Activated CD4-positive, alpha-beta T cell treated with anti-CD3 and anti-CD28 coated beads, Interleukin-2, amount 10 ng/mL, durations not matched to agents 24 days and 14 days (primary cell): ENCODE measurements around the gene TBC1D16. TPM values are rescaled to one million over a fixed set of nuclear protein-coding genes. Genes with fewer than 3 reads are reported as not detected.

ENCODE experiments used
- DNase-seq: peaks from one replicate; pipeline ENCODE4 v3.0.0; 2022
- H3K27ac Mint-ChIP-seq: one replicate; pipeline ENCODE4 v1.8.0; 2022; ENCODE audit warnings: mild to moderate bottlenecking, mixed read lengths
- H3K27me3 Mint-ChIP-seq: one replicate; pipeline ENCODE4 v1.8.0; 2022; ENCODE audit warnings: mixed read lengths
- H3K36me3 Mint-ChIP-seq: one replicate; pipeline ENCODE4 v1.8.0; 2022; ENCODE audit warnings: low read depth, mild to moderate bottlenecking, mixed read lengths
- H3K4me1 Mint-ChIP-seq: one replicate; pipeline ENCODE4 v1.8.0; 2021; ENCODE audit warnings: mixed read lengths
- H3K4me3 Mint-ChIP-seq: one replicate; pipeline ENCODE4 v1.8.0; 2022; ENCODE audit warnings: mild to moderate bottlenecking, moderate library complexity, mixed read lengths
- H3K9me3 Mint-ChIP-seq: one replicate; pipeline ENCODE4 v1.8.0; 2021; ENCODE audit warnings: mixed read lengths
- intact Hi-C: fragments of 100-400 bp; cut with micrococcal nuclease; formaldehyde crosslinking; loops from one replicate; pipeline ENCODE4 v1.15.1; 2023
- total RNA-seq: library from RNA; stranded (reverse); gene quantifications from 2 replicates; pipeline ENCODE4 v1.2.3, GENCODE V29; 2022

TBC1D16 gene
- total RNA-seq, 1 donor from 2014 or later: 1.4 TPM

GRCh38 chr17:79988185-79988971, 47.3 kb downstream of the TBC1D16 start:
- intact Hi-C loops: no loop called here
- Mint-ChIP-seq H3K36me3 (no peaks in the 10 kb centered on the region), H3K9me3 (no peaks in the 10 kb centered on the region), H3K4me1 (peaks cover 16% of the 10 kb centered on the region), H3K4me3 (no peak overlapping the region), H3K27ac (no peak overlapping the region), H3K27me3 (peaks cover 6% of the 10 kb centered on the region)
- DNase-seq: no peak

- Mint-ChIP-seq H3K36me3 (no peaks in the 10 kb centered on the region), H3K27ac (no peak overlapping the region), H3K4me3 (no peak overlapping the region), H3K27me3 (peaks cover 6% of the 10 kb centered on the region), H3K9me3 (no peaks in the 10 kb centered on the region), H3K4me1 (peaks cover 11% of the 10 kb centered on the region)
- intact Hi-C loops: no loop called here
- no peak for DNase-seq
Observed at GRCh38 chr17:79987935-79988184, 47.8 kb downstream of the TBC1D16 start.

DNA sequence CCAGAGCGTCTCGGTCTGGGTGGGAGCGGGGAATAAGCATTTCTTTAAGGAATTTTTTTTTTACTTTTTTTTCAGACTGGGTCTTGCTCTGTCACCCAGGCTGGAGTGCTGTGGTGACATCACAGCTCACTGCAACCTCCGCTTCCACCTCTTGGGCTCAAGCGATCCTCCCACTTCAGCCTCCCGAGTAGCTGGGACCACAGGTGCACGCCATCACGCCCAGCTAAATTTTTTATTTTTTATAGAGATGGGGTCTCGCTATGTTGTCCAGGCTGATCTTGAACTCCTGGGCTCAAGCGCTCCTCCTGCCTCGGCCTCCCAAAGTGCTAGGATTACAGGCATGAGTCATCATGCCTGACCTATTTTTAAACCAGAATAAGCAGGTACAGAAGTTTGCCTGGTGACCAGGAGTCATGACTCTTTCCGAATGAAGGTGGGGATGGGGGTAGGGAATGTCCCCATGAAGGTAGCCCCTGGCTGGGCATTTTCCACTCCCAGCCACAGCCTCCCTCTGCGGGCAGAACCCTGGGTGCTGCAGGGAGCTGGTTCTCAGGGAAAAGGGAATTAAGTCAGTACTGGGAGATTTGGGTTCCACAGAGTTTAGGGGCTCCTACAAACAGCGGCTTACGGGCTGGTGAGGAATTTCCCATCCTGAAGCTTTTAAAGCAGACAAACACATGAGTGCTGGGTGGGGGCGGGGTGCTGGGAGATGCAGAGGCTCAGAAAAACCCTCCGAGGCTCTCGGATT, 48.3 kb downstream of the TBC1D16 start:
- no peak overlapping the region for H3K27ac Mint-ChIP-seq
- no peaks in the 10 kb centered on the region for H3K36me3 Mint-ChIP-seq
- peaks cover 6% of the 10 kb centered on the region for H3K27me3 Mint-ChIP-seq
- peaks cover 8% of the 10 kb centered on the region for H3K4me1 Mint-ChIP-seq
- no peak for DNase-seq
- no peaks in the 10 kb centered on the region for H3K9me3 Mint-ChIP-seq
- H3K4me3 Mint-ChIP-seq: no peak overlapping the region
- intact Hi-C loops: no loop called here

- H3K27me3 Mint-ChIP-seq: peaks cover 6% of the 10 kb centered on the region
- H3K27ac Mint-ChIP-seq: no peak overlapping the region
- intact Hi-C loops: no loop called here
- peaks cover 5% of the 10 kb centered on the region for H3K4me1 Mint-ChIP-seq
- DNase-seq: no peak
- no peak overlapping the region for H3K4me3 Mint-ChIP-seq
- H3K9me3 Mint-ChIP-seq: no peaks in the 10 kb centered on the region
- no peaks in the 10 kb centered on the region for H3K36me3 Mint-ChIP-seq
Observed at GRCh38 chr17:79986411-79987186, 49.1 kb downstream of the TBC1D16 start.

GRCh38 chr17:79985943-79986391, 49.7 kb downstream of the TBC1D16 start:
- H3K36me3 Mint-ChIP-seq: no peaks in the 10 kb centered on the region
- H3K4me1 Mint-ChIP-seq: peaks cover 2% of the 10 kb centered on the region
- no peak overlapping the region for H3K27ac Mint-ChIP-seq
- no peaks in the 10 kb centered on the region for H3K9me3 Mint-ChIP-seq
- no peak for DNase-seq
- H3K4me3 Mint-ChIP-seq: no peak overlapping the region
- intact Hi-C loops: no loop called here
- H3K27me3 Mint-ChIP-seq: peaks cover 6% of the 10 kb centered on the region

DNA sequence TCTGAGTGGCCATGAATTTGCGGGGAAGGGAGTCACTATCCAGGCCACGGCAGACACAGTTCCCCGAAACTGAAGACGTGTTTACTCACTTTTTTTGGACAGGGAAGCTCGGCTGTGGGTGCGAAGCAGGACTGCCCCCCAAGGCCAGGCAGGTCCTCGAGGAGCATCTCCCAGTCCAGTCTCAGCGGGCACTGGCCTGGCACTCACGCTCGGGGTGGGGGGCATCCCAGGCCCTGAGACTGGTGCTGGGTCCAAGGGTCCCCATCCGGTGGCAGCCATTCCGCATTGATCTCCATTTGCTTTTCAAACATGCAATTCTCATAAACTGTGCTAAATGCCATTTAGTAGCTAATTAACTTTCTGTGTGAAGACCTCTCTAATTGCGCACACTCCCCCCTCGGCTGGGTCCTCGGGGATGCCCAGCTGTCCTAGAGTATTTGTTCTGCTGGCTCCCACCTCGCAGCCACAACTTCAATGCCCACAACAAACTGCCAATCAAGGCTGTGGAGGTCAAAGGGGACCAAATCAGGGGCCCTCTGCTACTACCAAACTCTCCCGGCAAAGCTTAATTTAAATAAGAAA, 50.2 kb downstream of the TBC1D16 start:
- intact Hi-C loops: no loop called here
- H3K27me3 Mint-ChIP-seq: peaks cover 1% of the 10 kb centered on the region

GRCh38 chr17:79984877-79985276, 50.8 kb downstream of the TBC1D16 start:
- intact Hi-C loops: no loop called here
- DNase-seq: no peak
- H3K27ac Mint-ChIP-seq: no peak overlapping the region
- no peaks in the 10 kb centered on the region for H3K27me3 Mint-ChIP-seq
- H3K4me3 Mint-ChIP-seq: no peak overlapping the region
- no peaks in the 10 kb centered on the region for H3K9me3 Mint-ChIP-seq
- H3K4me1 Mint-ChIP-seq: peaks cover 2% of the 10 kb centered on the region
- H3K36me3 Mint-ChIP-seq: no peaks in the 10 kb centered on the region

More for the DNA sequence above, 50.2 kb downstream of the TBC1D16 start:
- H3K4me1 Mint-ChIP-seq: peaks cover 2% of the 10 kb centered on the region
- H3K27ac Mint-ChIP-seq: no peak overlapping the region
- no peak for DNase-seq
- no peaks in the 10 kb centered on the region for H3K9me3 Mint-ChIP-seq
- no peak overlapping the region for H3K4me3 Mint-ChIP-seq
- H3K36me3 Mint-ChIP-seq: no peaks in the 10 kb centered on the region

- H3K4me3 Mint-ChIP-seq: no peak overlapping the region
- DNase-seq: no peak
- peaks cover 2% of the 10 kb centered on the region for H3K4me1 Mint-ChIP-seq
- no peaks in the 10 kb centered on the region for H3K9me3 Mint-ChIP-seq
- H3K36me3 Mint-ChIP-seq: no peaks in the 10 kb centered on the region
- H3K27ac Mint-ChIP-seq: no peak overlapping the region
- intact Hi-C loops: no loop called here
- no peaks in the 10 kb centered on the region for H3K27me3 Mint-ChIP-seq
Observed at GRCh38 chr17:79984045-79984840, 51.4 kb downstream of the TBC1D16 start.

- no peak overlapping the region for H3K27ac Mint-ChIP-seq
- no peak for DNase-seq
- no peaks in the 10 kb centered on the region for H3K27me3 Mint-ChIP-seq
- no peaks in the 10 kb centered on the region for H3K36me3 Mint-ChIP-seq
- intact Hi-C loops: no loop called here
- H3K4me3 Mint-ChIP-seq: no peak overlapping the region
- no peaks in the 10 kb centered on the region for H3K9me3 Mint-ChIP-seq
- H3K4me1 Mint-ChIP-seq: peaks cover 2% of the 10 kb centered on the region
Observed at GRCh38 chr17:79983456-79983855, 52.2 kb downstream of the TBC1D16 start.

DNA sequence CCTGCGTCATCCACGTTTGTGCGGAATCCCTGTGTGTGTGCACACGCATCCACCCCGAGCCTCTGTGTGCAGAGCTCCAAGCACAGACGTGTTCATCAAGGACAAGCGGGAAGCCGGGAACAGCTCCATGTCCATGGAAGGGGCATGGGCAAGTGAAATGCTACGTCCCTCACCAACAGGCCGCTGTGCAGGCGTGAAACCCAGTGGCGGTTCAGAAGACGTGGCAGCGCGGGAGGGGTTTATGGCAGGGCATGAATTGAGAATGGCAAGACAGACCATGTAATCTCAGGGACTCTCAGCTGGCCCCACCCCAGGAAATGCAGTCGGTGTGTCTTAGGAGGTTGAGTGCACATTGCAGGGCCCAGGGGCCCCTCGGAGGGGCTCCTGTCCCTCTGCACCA, 52.7 kb downstream of the TBC1D16 start:
- intact Hi-C loops: no loop called here
- no peak for DNase-seq
- Mint-ChIP-seq H3K9me3 (no peaks in the 10 kb centered on the region), H3K27ac (no peak overlapping the region), H3K4me1 (peaks cover under 1% of the 10 kb centered on the region), H3K36me3 (no peaks in the 10 kb centered on the region), H3K4me3 (no peak overlapping the region), H3K27me3 (no peaks in the 10 kb centered on the region)

DNA sequence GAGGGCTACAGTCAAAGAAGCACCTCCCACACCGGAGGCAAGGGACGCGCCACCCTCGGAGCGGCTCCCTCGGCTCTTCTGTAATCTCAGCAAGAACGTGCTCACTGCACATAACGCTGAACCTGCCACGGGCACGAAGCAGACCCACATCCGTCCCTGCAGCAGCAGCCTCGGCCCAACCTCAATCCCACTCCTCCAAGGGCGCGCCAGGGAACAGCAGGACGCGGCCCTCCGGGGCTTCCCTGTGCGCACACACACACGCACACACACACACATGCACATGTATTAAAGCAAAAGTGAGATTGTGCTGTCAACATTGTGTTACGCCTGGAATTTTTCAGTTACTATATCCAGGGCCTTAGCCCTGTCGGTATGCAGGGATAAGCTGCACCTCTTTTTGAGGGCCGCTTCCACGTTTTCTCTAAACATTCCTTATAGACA, 54.0 kb downstream of the TBC1D16 start:
- Mint-ChIP-seq H3K4me1 (no peaks in the 10 kb centered on the region), H3K27me3 (no peaks in the 10 kb centered on the region), H3K27ac (no peak overlapping the region), H3K4me3 (no peak overlapping the region), H3K9me3 (no peaks in the 10 kb centered on the region), H3K36me3 (no peaks in the 10 kb centered on the region)
- DNase-seq: no peak
- intact Hi-C loops: no loop called here

- no peak for DNase-seq
- H3K9me3 Mint-ChIP-seq: no peaks in the 10 kb centered on the region
- H3K36me3 Mint-ChIP-seq: no peaks in the 10 kb centered on the region
- H3K27me3 Mint-ChIP-seq: no peaks in the 10 kb centered on the region
- no peak overlapping the region for H3K4me3 Mint-ChIP-seq
- no peaks in the 10 kb centered on the region for H3K4me1 Mint-ChIP-seq
- H3K27ac Mint-ChIP-seq: no peak overlapping the region
- intact Hi-C loops: no loop called here
Observed at GRCh38 chr17:79981090-79981489, 54.6 kb downstream of the TBC1D16 start.
